ENCODE results near the gene VCL.
A peak's percentile ranks its signal among the peaks of the same experiment; 100 is the strongest.

The VCL gene

DNA sequence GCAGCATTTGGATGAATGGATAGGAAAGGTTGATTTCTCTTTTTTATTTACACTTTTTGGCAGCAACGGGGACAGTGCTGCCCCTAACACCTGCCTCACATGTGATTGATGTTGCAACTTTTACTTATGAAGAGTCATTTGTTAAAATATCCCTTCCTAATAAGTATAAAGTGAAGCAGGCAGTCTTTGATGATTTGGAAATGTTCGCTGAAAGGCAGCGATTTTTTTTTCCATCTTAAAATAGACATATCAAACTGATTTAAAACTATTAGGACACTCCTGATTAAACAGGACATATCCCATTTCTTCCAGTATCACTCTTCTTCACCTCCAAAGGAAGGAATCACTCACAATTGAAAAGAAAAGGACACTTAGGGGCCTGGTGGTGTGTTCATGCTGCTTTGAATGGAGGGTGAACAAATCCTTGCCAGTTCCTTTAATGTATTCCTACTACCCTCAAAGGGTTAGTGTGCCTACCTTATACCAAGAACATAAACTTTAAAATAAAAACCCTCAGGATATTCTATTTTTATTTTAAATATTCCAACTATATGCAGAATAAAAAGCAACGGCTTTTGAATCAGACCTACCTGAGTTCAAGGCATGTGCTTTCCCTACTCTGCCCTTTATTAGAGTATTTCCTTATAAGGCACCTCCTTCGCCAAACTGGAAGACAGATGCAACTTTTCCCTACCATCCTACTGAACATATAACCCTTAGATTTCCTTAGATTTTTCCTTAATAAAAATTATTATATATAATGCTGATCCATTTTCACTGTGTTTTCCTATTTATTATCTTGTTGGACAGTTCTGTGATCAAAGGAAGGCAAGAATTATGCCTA is 154.2 kb downstream of the VCL start:
- H3K4me3 ChIP-seq (ENCODE audit: low read length): peak overlapping the region; percentile 97
- no peak for TF ChIP-seq CTCF (conservative IDR thresholded peaks at IDR 0.05; ENCODE audit: low read depth, low read length)

GRCh38 chr10:74153123-74153522 is 155.2 kb downstream of the VCL start:
- DNase-seq (ENCODE audit: low read depth): no peak
- peak; percentile 39 for TF ChIP-seq CTCF (conservative IDR thresholded peaks at IDR 0.05; ENCODE audit: low read depth, low read length)
- H3K4me3 ChIP-seq (ENCODE audit: low read length): no peak overlapping the region

More for the DNA sequence above, 154.2 kb downstream of the VCL start:
- DNase-seq (ENCODE audit: low read depth): no peak

DNA sequence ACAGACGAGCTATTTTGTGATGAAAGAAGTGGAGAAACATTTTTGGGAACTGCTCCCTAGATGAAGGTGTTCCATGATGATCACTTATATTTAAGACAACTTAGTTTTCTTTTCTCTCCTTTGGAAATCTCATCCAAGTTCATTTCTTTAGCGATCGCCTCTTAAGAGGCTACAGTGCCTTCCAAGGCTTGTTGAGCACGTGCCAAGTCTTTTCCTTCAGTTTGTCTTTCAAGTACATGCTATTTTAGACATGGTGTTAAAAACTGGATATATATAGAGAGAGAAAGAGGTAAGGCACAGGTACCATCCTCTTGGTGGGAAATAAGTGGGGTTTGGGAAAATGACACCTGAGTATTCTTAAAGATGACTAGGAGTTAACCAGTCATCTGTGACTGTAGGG is 155.8 kb downstream of the VCL start:
- H3K4me3 ChIP-seq (ENCODE audit: low read length): no peak overlapping the region
- no peak for DNase-seq (ENCODE audit: low read depth)
- no peak for TF ChIP-seq CTCF (conservative IDR thresholded peaks at IDR 0.05; ENCODE audit: low read depth, low read length)

DNA sequence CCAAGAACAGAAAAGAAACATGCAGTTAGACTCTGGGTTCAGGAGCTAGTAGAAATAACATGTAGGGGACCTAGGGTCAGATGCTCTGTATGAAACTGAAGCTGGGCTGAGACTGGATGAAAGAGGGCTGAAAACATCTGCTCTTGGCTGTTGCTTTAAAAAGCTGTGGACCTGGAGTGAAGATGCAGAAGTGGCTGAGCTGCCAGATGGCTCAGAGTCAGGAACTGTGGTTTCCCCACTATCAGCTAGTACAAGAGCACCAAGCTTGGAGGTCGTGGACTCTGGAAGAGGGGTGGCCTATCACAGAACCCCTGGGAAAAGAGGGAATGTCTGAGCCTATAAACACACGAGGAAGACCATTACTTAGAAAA is 159.0 kb downstream of the VCL start:
- DNase-seq (ENCODE audit: low read depth): no peak
- TF ChIP-seq CTCF (conservative IDR thresholded peaks at IDR 0.05; ENCODE audit: low read depth, low read length): no peak
- H3K4me3 ChIP-seq (ENCODE audit: low read length): no peak overlapping the region

- no peak overlapping the region for H3K4me3 ChIP-seq (ENCODE audit: low read length)
- DNase-seq (ENCODE audit: low read depth): no peak
- TF ChIP-seq CTCF (conservative IDR thresholded peaks at IDR 0.05; ENCODE audit: low read depth, low read length): no peak
These were observed 162.1 kb downstream of the VCL start for GRCh38 chr10:74160013-74160412.

- TF ChIP-seq CTCF (conservative IDR thresholded peaks at IDR 0.05; ENCODE audit: low read depth, low read length): no peak
These were observed 165.6 kb downstream of the VCL start for GRCh38 chr10:74163319-74164068.

More at GRCh38 chr10:74163319-74164068, 165.6 kb downstream of the VCL start:
- H3K4me3 ChIP-seq (ENCODE audit: low read length): no peak overlapping the region
- DNase-seq (ENCODE audit: low read depth): no peak

Measured in retinal pigment epithelial cell (primary cell).